Tibial nerve (tissue), 4 donors: Measurements from ENCODE around the gene BMF. TPM values are rescaled to one million over a fixed set of nuclear protein-coding genes. Genes with fewer than 3 reads are reported as not detected.

Source experiments
- DNase-seq, 2 donors: peaks; one replicate each; pipeline ENCODE4 v3.0.0-alpha.2; 2019; ENCODE audit warnings: low spot score in 2 of 2
- H3K27ac ChIP-seq, 4 donors: fragments of 200-600 bp; sonication (generic) in 3 of 4; one replicate each; pipeline ENCODE4 v1.5.1; 2017 to 2019; ENCODE audit warnings: mild to moderate bottlenecking in 1 of 4
- H3K27me3 ChIP-seq, 2 donors: fragments of 200-600 bp; sonication (generic) in 1 of 2; one replicate each; pipeline versions ENCODE4 v1.5.1 to v1.6.0; 2017 to 2019
- H3K36me3 ChIP-seq, 3 donors: fragments of 200-600 bp; sonication (generic); one replicate each; pipeline ENCODE4 v1.5.1; 2018 to 2019
- H3K4me1 ChIP-seq, 4 donors: fragments of 200-600 bp; sonication (generic) in 3 of 4; one replicate each; pipeline ENCODE4 v1.5.1; 2017 to 2019
- H3K4me3 ChIP-seq, 4 donors: fragments of 200-600 bp; sonication (generic) in 3 of 4; one replicate each; pipeline ENCODE4 v1.5.1; 2017 to 2019; ENCODE audit warnings: mild to moderate bottlenecking in 1 of 4, moderate library complexity in 1 of 4
- H3K9me3 ChIP-seq, 4 donors: fragments of 200-600 bp; sonication (generic) in 3 of 4; one replicate each; pipeline ENCODE4 v1.5.1; 2017 to 2019
- EP300 ChIP-seq, 2 donors: sonication (generic); formaldehyde crosslinking; IDR thresholded peaks; one replicate each; pipeline ENCODE4 v1.6.1; 2017; ENCODE audit warnings: antibody characterized with exemption in 2 of 2, mild to moderate bottlenecking in 1 of 2
- POLR2A ChIP-seq, 2 donors: fragments of 450-650 bp; IDR thresholded peaks; one replicate each; pipeline ENCODE4 v1.6.1; 2017; ENCODE audit warnings: antibody characterized with exemption in 2 of 2, mild to moderate bottlenecking in 2 of 2, moderate library complexity in 2 of 2
- WGBS, 2 donors: methylation state at CpG; one replicate each; pipeline ENCODE4 v1.1.5; 2018; 5-methylcytosine and 5-hydroxymethylcytosine counted together
- total RNA-seq, 4 donors: library from RNA; depleted of rRNA; stranded (reverse); fragments of >200 nt; gene quantifications; one replicate each; pipeline ENCODE4 v1.1.0, GENCODE V29; 2016
- TF ChIP-seq, protein P1 (sequence below), 5 experiments: fragments of 200-600 bp in 3 of 5; fragments of 450-650 bp in 2 of 5; sonication (generic) in 3 of 5; IDR thresholded peaks; one replicate each; pipeline ENCODE4 v1.5.1; 2016 to 2019; ENCODE audit warnings: antibody characterized with exemption in 5 of 5, mild to moderate bottlenecking in 3 of 5, moderate library complexity in 2 of 5

The BMF gene
- total RNA-seq, 4 donors from 2014 or later, result 2.7 to 6.3 (median 4.2) TPM

DNA sequence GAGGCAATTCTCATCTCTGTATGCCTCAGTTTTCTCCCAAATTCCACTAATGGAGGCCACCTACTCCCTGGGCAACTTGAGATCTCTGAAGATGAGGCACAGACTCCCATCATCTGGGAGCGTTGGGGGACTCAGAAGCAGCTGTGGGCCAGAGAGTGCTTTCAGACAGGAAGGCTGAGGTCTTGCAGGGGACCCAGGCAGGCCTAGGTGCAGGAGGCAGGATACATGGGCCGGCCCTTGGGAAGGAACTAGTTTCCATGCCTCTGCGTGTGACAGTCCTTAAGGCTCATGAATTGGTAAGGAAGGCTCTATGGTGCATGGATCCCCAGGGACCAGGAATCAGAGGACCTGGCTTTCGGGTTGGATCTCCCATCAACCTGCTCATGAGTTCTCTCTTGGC, 14.5 kb downstream of the BMF start:
- no peaks in the 10 kb centered on the region for H3K27me3 ChIP-seq
- H3K27ac ChIP-seq, result peak overlapping the region in 3 of 4 donors; percentile 42 to 96 (median 83)
- peaks cover 0 to 89% (median 76%) of the 10 kb centered on the region in 4 donors for H3K4me1 ChIP-seq
- TF ChIP-seq, protein P1, sequence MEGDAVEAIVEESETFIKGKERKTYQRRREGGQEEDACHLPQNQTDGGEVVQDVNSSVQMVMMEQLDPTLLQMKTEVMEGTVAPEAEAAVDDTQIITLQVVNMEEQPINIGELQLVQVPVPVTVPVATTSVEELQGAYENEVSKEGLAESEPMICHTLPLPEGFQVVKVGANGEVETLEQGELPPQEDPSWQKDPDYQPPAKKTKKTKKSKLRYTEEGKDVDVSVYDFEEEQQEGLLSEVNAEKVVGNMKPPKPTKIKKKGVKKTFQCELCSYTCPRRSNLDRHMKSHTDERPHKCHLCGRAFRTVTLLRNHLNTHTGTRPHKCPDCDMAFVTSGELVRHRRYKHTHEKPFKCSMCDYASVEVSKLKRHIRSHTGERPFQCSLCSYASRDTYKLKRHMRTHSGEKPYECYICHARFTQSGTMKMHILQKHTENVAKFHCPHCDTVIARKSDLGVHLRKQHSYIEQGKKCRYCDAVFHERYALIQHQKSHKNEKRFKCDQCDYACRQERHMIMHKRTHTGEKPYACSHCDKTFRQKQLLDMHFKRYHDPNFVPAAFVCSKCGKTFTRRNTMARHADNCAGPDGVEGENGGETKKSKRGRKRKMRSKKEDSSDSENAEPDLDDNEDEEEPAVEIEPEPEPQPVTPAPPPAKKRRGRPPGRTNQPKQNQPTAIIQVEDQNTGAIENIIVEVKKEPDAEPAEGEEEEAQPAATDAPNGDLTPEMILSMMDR (IDR thresholded peaks at IDR 0.05), result no peak
- no peak for TF ChIP-seq EP300 (IDR thresholded peaks at IDR 0.05)
- no peak for TF ChIP-seq POLR2A (IDR thresholded peaks at IDR 0.05)
- H3K4me3 ChIP-seq, result no peak overlapping the region
- 94 to 100% methylated on average over 2 to 4 of the region's 4 CpGs for WGBS, 2 donors
- no peaks in the 10 kb centered on the region for H3K9me3 ChIP-seq
- no peak for DNase-seq
- H3K36me3 ChIP-seq, result no peaks in the 10 kb centered on the region

DNA sequence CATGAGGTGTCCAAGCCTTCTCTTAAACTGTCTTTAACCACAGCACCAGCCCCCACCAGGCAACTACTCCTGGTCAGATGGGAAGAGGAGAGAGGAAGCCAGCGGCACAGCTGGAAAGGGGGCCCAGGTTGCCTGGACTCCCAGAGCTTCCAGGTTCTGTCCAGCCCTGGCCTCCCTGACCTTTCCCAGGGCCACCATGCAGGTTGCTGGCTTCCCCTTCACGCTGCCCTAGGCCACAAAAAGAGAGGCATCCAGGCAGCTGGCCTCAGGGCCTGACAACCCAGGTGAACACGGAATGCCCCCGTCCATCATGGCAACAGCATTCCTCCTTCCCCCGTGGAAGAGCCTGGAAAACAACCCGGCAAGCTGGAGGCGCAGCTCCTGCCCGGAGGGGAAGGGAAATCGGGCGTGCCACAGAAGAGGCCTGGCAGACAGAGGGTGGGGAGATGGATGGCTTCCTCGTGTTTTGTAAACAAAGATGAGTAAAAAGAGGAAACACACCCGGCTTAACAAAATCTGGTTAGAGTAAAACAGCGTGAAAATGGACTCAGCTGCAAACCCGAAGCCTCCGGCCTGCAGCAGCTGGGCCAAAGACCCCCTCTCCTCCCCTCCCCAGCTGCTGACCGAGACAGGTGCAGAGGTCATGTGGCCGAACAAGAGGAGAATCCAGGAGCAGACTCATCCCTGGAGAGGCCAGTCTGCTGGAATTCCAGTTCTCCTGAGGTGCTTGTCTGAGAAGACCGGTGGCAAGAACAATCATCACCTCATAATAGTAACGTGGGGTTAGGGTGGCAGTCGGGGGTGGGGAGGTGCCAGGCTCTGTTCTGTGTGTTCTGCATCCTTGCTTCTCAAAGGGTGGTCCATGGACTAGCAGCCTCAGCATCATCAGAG, 15.5 kb downstream of the BMF start:
- TF ChIP-seq, protein P1 (IDR thresholded peaks at IDR 0.05), result no peak
- TF ChIP-seq POLR2A (IDR thresholded peaks at IDR 0.05) (no peak), EP300 (IDR thresholded peaks at IDR 0.05) (no peak)
- H3K4me3 ChIP-seq, result no peak overlapping the region
- no peaks in the 10 kb centered on the region for H3K36me3 ChIP-seq
- H3K4me1 ChIP-seq, result peaks cover 0 to 89% (median 76%) of the 10 kb centered on the region in 4 donors
- no peaks in the 10 kb centered on the region for H3K27me3 ChIP-seq
- DNase-seq, result no peak
- 50 to 51% methylated on average over 20 of the region's 20 CpGs for WGBS, 2 donors
- H3K27ac ChIP-seq, result peak overlapping the region; percentile 9 to 96 (median 82)
- no peaks in the 10 kb centered on the region for H3K9me3 ChIP-seq

DNA sequence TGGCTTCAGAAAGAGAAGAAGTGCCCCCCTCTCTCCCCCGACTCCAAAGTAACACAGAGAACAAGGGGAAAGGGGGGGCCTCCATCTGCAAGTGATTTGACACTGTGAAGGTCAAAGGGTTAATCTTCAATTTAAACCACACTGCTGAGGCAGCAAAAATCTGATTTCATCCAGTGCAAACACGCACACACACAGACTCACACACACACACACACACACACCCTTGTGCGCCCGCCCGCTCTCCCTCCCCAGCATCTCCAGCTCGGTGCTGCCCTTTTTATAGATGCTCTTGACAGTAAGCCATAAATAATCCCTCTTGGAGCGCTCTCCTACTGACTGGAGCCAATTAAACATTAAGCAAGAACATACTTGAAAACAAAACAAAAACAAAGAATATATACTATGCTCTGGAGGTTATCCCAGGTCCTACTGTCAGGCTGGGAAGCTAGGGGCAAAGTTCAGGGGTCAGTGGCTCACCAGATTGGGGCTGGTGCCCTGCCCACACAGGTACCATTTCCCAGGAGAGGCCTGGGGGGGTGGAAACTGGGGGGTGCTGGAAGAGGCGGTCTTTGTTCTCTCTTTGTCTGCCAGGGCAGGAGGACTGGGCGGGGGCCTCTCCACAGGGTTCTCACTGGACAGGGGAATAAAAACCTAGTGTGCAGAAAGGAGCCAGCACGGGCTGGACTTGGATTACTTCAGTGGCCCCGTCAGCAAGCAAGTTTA, 16.3 kb downstream of the BMF start:
- peak in 1 of 2 donors; percentile 54 for DNase-seq
- no peaks in the 10 kb centered on the region for H3K36me3 ChIP-seq
- peaks cover 0 to 89% (median 72%) of the 10 kb centered on the region in 4 donors for H3K4me1 ChIP-seq
- H3K27ac ChIP-seq, result peak overlapping the region; percentile 9 to 96 (median 82)
- no peak overlapping the region for H3K4me3 ChIP-seq
- no peaks in the 10 kb centered on the region for H3K27me3 ChIP-seq
- WGBS, 2 donors, result 16 to 27% methylated on average over 11 of the region's 11 CpGs
- H3K9me3 ChIP-seq, result no peaks in the 10 kb centered on the region
- TF ChIP-seq EP300 (IDR thresholded peaks at IDR 0.05) (peak in 1 of 2 donors; percentile 35), POLR2A (IDR thresholded peaks at IDR 0.05) (no peak)

DNA sequence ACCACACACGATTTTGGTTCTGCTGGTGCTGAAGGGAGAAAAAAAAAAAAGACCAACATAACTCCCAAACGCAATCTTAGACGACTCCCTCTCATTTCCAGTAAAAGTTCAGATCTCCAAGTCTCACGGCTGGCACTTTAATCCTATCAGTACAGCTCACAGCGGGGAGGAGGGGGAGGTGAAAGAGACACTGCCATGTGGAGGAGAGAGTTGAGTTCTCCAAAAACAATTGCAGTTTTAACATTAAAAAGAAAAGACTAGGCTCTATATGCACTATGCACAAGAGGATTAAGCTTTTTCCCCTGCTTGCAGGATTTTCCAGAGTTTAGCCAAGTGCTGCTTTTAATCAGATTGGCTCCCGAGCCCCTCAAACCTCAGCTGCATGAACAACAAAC, 16.8 kb downstream of the BMF start:
- TF ChIP-seq, protein P1 (IDR thresholded peaks at IDR 0.05), result no peak
- Histone ChIP-seq H3K27ac (peak overlapping the region; percentile 9 to 96 (median 82)), H3K36me3 (no peaks in the 10 kb centered on the region), H3K27me3 (no peaks in the 10 kb centered on the region), H3K4me1 (peaks cover 0 to 89% (median 69%) of the 10 kb centered on the region in 4 donors), H3K9me3 (no peaks in the 10 kb centered on the region), H3K4me3 (no peak overlapping the region)
- no peak for DNase-seq
- 20 to 30% methylated on average over 6 of the region's 6 CpGs for WGBS, 2 donors

DNA sequence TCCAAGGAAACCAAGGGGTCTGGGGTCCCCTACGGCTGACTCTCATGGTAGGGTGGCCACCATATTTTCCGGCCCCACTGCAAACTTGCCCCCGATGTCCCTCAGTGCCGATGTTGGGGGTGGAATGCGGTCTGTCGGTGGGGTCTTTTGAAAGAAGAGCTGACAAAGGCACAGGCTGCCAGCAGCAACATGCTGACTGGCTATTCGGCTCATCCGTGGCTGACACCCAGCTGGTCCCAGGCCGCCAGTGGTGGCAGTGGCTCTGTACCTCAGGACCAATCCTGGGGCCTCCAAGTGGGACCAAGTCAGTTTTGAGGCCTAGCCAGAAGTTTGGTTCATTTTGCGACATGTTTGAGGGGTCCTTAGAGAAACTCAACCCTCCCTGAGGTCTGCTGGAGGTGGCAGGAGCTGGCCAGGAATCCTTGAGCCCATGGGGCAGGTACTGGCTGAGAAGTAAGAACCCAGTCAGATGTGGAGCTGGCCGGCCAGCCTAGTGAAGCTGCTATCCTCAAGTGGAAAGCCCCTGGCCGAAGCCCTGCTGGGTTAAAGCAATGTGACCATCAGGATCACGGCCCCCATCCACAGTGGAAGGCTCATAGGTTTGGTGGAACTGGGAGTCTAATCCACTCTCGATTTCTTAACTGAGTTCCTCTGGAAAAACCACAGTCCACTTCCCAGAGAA, 17.8 kb downstream of the BMF start:
- peaks cover 0 to 84% (median 59%) of the 10 kb centered on the region in 4 donors for H3K4me1 ChIP-seq
- H3K27ac ChIP-seq, result peak overlapping the region in 3 of 4 donors; percentile 81 to 96 (median 83)
- TF ChIP-seq, protein P1 (IDR thresholded peaks at IDR 0.05), result no peak
- no peak for TF ChIP-seq POLR2A (IDR thresholded peaks at IDR 0.05)
- no peak for TF ChIP-seq EP300 (IDR thresholded peaks at IDR 0.05)
- no peak overlapping the region for H3K4me3 ChIP-seq
- WGBS, 2 donors, result 78% methylated on average over 14 of the region's 14 CpGs
- DNase-seq, result no peak
- no peaks in the 10 kb centered on the region for H3K27me3 ChIP-seq
- no peaks in the 10 kb centered on the region for H3K36me3 ChIP-seq
- H3K9me3 ChIP-seq, result no peaks in the 10 kb centered on the region
